ENCODE measurements around the gene UBAC2. TPM values are rescaled to one million over a fixed set of nuclear protein-coding genes. Genes with fewer than 3 reads are reported as not detected.

The UBAC2 gene
- polyA plus RNA-seq, 3 donors = 98.7 to 109 (median 101) TPM

- no peak for DNase-seq (ENCODE audit: low read depth in 3 of 3, low spot score in 2 of 3)
Observed at GRCh38 chr13:99266827-99267226, 66.2 kb downstream of the UBAC2 start.

- no peak for DNase-seq (ENCODE audit: low read depth in 3 of 3, low spot score in 2 of 3)
Observed at GRCh38 chr13:99267927-99268326, 67.3 kb downstream of the UBAC2 start.

- DNase-seq (ENCODE audit: low read depth in 3 of 3, low spot score in 2 of 3) = no peak
Observed at GRCh38 chr13:99268822-99269221, 68.2 kb downstream of the UBAC2 start.

GRCh38 chr13:99269627-99270241 lies 69.1 kb downstream of the UBAC2 start:
- DNase-seq (ENCODE audit: low read depth in 3 of 3, low spot score in 2 of 3) = peak in 1 of 3 donors; percentile 23

- DNase-seq (ENCODE audit: low read depth in 3 of 3, low spot score in 2 of 3) = no peak
Observed at GRCh38 chr13:99270518-99270917, 69.9 kb downstream of the UBAC2 start.

GRCh38 chr13:99271249-99271648 lies 70.6 kb downstream of the UBAC2 start:
- DNase-seq (ENCODE audit: low read depth in 3 of 3, low spot score in 2 of 3) = no peak

GRCh38 chr13:99272481-99272880 lies 71.8 kb downstream of the UBAC2 start:
- DNase-seq (ENCODE audit: low read depth in 3 of 3, low spot score in 2 of 3) = no peak

- no peak for DNase-seq (ENCODE audit: low read depth in 3 of 3, low spot score in 2 of 3)
Observed at GRCh38 chr13:99273128-99273527, 72.5 kb downstream of the UBAC2 start.

GRCh38 chr13:99275093-99275469 lies 74.4 kb downstream of the UBAC2 start:
- DNase-seq (ENCODE audit: low read depth in 3 of 3, low spot score in 2 of 3) = no peak

- no peak for DNase-seq (ENCODE audit: low read depth in 3 of 3, low spot score in 2 of 3)
Observed at GRCh38 chr13:99276706-99277105, 76.1 kb downstream of the UBAC2 start.

- DNase-seq (ENCODE audit: low read depth in 3 of 3, low spot score in 2 of 3) = no peak
Observed at GRCh38 chr13:99277629-99278028, 77.0 kb downstream of the UBAC2 start.

- DNase-seq (ENCODE audit: low read depth in 3 of 3, low spot score in 2 of 3) = no peak
Observed at GRCh38 chr13:99278200-99278599, 77.5 kb downstream of the UBAC2 start.

- DNase-seq (ENCODE audit: low read depth in 3 of 3, low spot score in 2 of 3) = no peak
Observed at GRCh38 chr13:99278843-99279242, 78.2 kb downstream of the UBAC2 start.

- DNase-seq (ENCODE audit: low read depth in 3 of 3, low spot score in 2 of 3) = no peak
Observed at GRCh38 chr13:99279637-99280036, 79.0 kb downstream of the UBAC2 start.

- DNase-seq (ENCODE audit: low read depth in 3 of 3, low spot score in 2 of 3) = no peak
Observed at GRCh38 chr13:99280166-99280565, 79.5 kb downstream of the UBAC2 start.

- no peak for DNase-seq (ENCODE audit: low read depth in 3 of 3, low spot score in 2 of 3)
Observed at GRCh38 chr13:99281811-99282263, 81.2 kb downstream of the UBAC2 start.

- DNase-seq (ENCODE audit: low read depth in 3 of 3, low spot score in 2 of 3) = no peak
Observed at GRCh38 chr13:99282264-99283231, 81.9 kb downstream of the UBAC2 start.

- DNase-seq (ENCODE audit: low read depth in 3 of 3, low spot score in 2 of 3) = no peak
Observed at GRCh38 chr13:99285432-99286182, 85.0 kb downstream of the UBAC2 start.

GRCh38 chr13:99287551-99287950 lies 86.9 kb downstream of the UBAC2 start:
- no peak for DNase-seq (ENCODE audit: low read depth in 3 of 3, low spot score in 2 of 3)

GRCh38 chr13:99288089-99288488 lies 87.4 kb downstream of the UBAC2 start:
- no peak for DNase-seq (ENCODE audit: low read depth in 3 of 3, low spot score in 2 of 3)

GRCh38 chr13:99289271-99289670 lies 88.6 kb downstream of the UBAC2 start:
- DNase-seq (ENCODE audit: low read depth in 3 of 3, low spot score in 2 of 3) = no peak
